GM18511 (cell line): ENCODE data around the gene AGR2.
"Not testable (repeated sequence)": the region's sequence is repeated elsewhere in the genome, so short reads cannot be mapped to it uniquely, and the experiment has no call there.

ENCODE experiments used
- ATAC-seq: cut with Tn5 transposase; IDR thresholded peaks from one replicate; pipeline ENCODE4 v1.9.1; 2021; ENCODE audit warnings: mild to moderate bottlenecking, moderate library complexity; ENCODE audit not compliant: unreplicated experiment

AGR2 gene

GRCh38 chr7:16774986-16775385 lies 29.8 kb downstream of the AGR2 start:
- no peak for ATAC-seq

- no peak for ATAC-seq
Measured at GRCh38 chr7:16774294-16774693, 30.5 kb downstream of the AGR2 start.

GRCh38 chr7:16773884-16774283 lies 30.9 kb downstream of the AGR2 start:
- no peak for ATAC-seq

GRCh38 chr7:16773326-16773725 lies 31.5 kb downstream of the AGR2 start:
- no peak for ATAC-seq

- no peak for ATAC-seq
Measured at GRCh38 chr7:16770657-16771329, 34.0 kb downstream of the AGR2 start.

GRCh38 chr7:16769994-16770393 lies 34.8 kb downstream of the AGR2 start:
- not testable (repeated sequence) for ATAC-seq

GRCh38 chr7:16765436-16765859 lies 39.4 kb downstream of the AGR2 start:
- ATAC-seq: no peak

GRCh38 chr7:16764942-16765341 lies 39.9 kb downstream of the AGR2 start:
- ATAC-seq: no peak

- no peak for ATAC-seq
Measured at GRCh38 chr7:16762177-16762576, 42.6 kb downstream of the AGR2 start.

- ATAC-seq: no peak
Measured at GRCh38 chr7:16759840-16760239, 45.0 kb downstream of the AGR2 start.

- ATAC-seq: no peak
Measured at GRCh38 chr7:16758631-16759611, 45.9 kb downstream of the AGR2 start.

GRCh38 chr7:16758036-16758435 lies 46.8 kb downstream of the AGR2 start:
- no peak for ATAC-seq

GRCh38 chr7:16755397-16755796 lies 49.4 kb downstream of the AGR2 start:
- no peak for ATAC-seq

- no peak for ATAC-seq
Measured at GRCh38 chr7:16754856-16755317, 49.9 kb downstream of the AGR2 start.

GRCh38 chr7:16753932-16754855 lies 50.6 kb downstream of the AGR2 start:
- peak; percentile 35 for ATAC-seq

GRCh38 chr7:16753102-16753931 lies 51.5 kb downstream of the AGR2 start, which contains the start of gene TSPAN13:
TSPAN13 (plus strand) TSS chr7:16753755; CDS start chr7:16753968, 213 bp downstream.
- peak; percentile 70 for ATAC-seq

GRCh38 chr7:16747102-16747501 lies 57.7 kb downstream of the AGR2 start:
- ATAC-seq: no peak

GRCh38 chr7:16745645-16746044 lies 59.2 kb downstream of the AGR2 start:
- ATAC-seq: no peak

- ATAC-seq: no peak
Measured at GRCh38 chr7:16744518-16745250, 60.1 kb downstream of the AGR2 start.
